ENCODE results near the gene LRIT1.

LRIT1 gene

DNA sequence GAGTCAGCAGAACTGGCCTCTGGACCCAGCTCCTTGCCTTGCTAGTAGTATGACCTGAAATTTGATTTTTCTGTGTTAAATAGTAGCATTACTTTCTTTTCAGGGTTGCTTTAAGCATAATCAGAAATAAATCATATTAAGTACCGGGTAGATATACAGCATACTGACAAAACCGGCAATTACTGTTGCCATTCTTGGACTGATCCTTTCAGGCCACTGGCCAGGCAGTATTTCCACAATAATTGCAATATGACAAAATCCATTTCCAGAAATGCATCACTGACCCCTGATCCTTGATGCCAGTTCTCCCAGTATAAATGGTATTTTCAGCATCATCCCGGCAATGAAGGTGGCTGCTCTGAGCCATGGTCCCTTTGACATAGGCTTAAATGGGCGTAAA lies 6.9 kb downstream of the LRIT1 start:
- no peaks in the 10 kb centered on the region for H3K36me3 ChIP-seq (ENCODE audit: control insufficient read depth in 1 of 2, insufficient read depth in 2 of 2, low read length in 2 of 2)
- H3K27ac ChIP-seq (ENCODE audit: low read depth, low read length): no peak overlapping the region
- H3K9ac ChIP-seq (ENCODE audit: low read depth in 1 of 2, low read length in 2 of 2): no peak overlapping the region
- H3K4me1 ChIP-seq (ENCODE audit: control insufficient read depth in 1 of 2, insufficient read depth in 2 of 2, low read length in 2 of 2): no peaks in the 10 kb centered on the region
- no peaks in the 10 kb centered on the region for H3K27me3 ChIP-seq (ENCODE audit: control insufficient read depth in 1 of 2, insufficient read depth in 2 of 2, low read length in 2 of 2)
- no peaks in the 10 kb centered on the region for H3K9me3 ChIP-seq (ENCODE audit: control insufficient read depth in 1 of 2, low read length in 2 of 2)
- no peak overlapping the region for H3K4me3 ChIP-seq (ENCODE audit: low read depth in 1 of 2, low read length in 2 of 2)

GRCh38 chr10:84233940-84234339 lies 7.4 kb downstream of the LRIT1 start:
- Histone ChIP-seq H3K27me3 (ENCODE audit: control insufficient read depth in 1 of 2, insufficient read depth in 2 of 2, low read length in 2 of 2) (no peaks in the 10 kb centered on the region), H3K9ac (ENCODE audit: low read depth in 1 of 2, low read length in 2 of 2) (no peak overlapping the region), H3K4me1 (ENCODE audit: control insufficient read depth in 1 of 2, insufficient read depth in 2 of 2, low read length in 2 of 2) (no peaks in the 10 kb centered on the region), H3K4me3 (ENCODE audit: low read depth in 1 of 2, low read length in 2 of 2) (no peak overlapping the region), H3K27ac (ENCODE audit: low read depth, low read length) (no peak overlapping the region), H3K36me3 (ENCODE audit: control insufficient read depth in 1 of 2, insufficient read depth in 2 of 2, low read length in 2 of 2) (no peaks in the 10 kb centered on the region), H3K9me3 (ENCODE audit: control insufficient read depth in 1 of 2, low read length in 2 of 2) (no peaks in the 10 kb centered on the region)

GRCh38 chr10:84232376-84232775 lies 9.0 kb downstream of the LRIT1 start:
- no peak overlapping the region for H3K27ac ChIP-seq (ENCODE audit: low read depth, low read length)
- H3K4me1 ChIP-seq (ENCODE audit: control insufficient read depth in 1 of 2, insufficient read depth in 2 of 2, low read length in 2 of 2): no peaks in the 10 kb centered on the region
- H3K27me3 ChIP-seq (ENCODE audit: control insufficient read depth in 1 of 2, insufficient read depth in 2 of 2, low read length in 2 of 2): no peaks in the 10 kb centered on the region
- no peaks in the 10 kb centered on the region for H3K9me3 ChIP-seq (ENCODE audit: control insufficient read depth in 1 of 2, low read length in 2 of 2)
- no peak overlapping the region for H3K4me3 ChIP-seq (ENCODE audit: low read depth in 1 of 2, low read length in 2 of 2)
- no peaks in the 10 kb centered on the region for H3K36me3 ChIP-seq (ENCODE audit: control insufficient read depth in 1 of 2, insufficient read depth in 2 of 2, low read length in 2 of 2)
- no peak overlapping the region for H3K9ac ChIP-seq (ENCODE audit: low read depth in 1 of 2, low read length in 2 of 2)

GRCh38 chr10:84230359-84230758 lies 11.0 kb downstream of the LRIT1 start:
- Histone ChIP-seq H3K27me3 (ENCODE audit: control insufficient read depth in 1 of 2, insufficient read depth in 2 of 2, low read length in 2 of 2) (no peaks in the 10 kb centered on the region), H3K4me1 (ENCODE audit: control insufficient read depth in 1 of 2, insufficient read depth in 2 of 2, low read length in 2 of 2) (no peaks in the 10 kb centered on the region), H3K27ac (ENCODE audit: low read depth, low read length) (no peak overlapping the region), H3K9me3 (ENCODE audit: control insufficient read depth in 1 of 2, low read length in 2 of 2) (no peaks in the 10 kb centered on the region), H3K36me3 (ENCODE audit: control insufficient read depth in 1 of 2, insufficient read depth in 2 of 2, low read length in 2 of 2) (no peaks in the 10 kb centered on the region), H3K4me3 (ENCODE audit: low read depth in 1 of 2, low read length in 2 of 2) (no peak overlapping the region), H3K9ac (ENCODE audit: low read depth in 1 of 2, low read length in 2 of 2) (no peak overlapping the region)

GRCh38 chr10:84227810-84228209 lies 13.5 kb downstream of the LRIT1 start:
- Histone ChIP-seq H3K4me1 (ENCODE audit: control insufficient read depth in 1 of 2, insufficient read depth in 2 of 2, low read length in 2 of 2) (no peaks in the 10 kb centered on the region), H3K4me3 (ENCODE audit: low read depth in 1 of 2, low read length in 2 of 2) (no peak overlapping the region), H3K9ac (ENCODE audit: low read depth in 1 of 2, low read length in 2 of 2) (no peak overlapping the region), H3K27ac (ENCODE audit: low read depth, low read length) (no peak overlapping the region), H3K36me3 (ENCODE audit: control insufficient read depth in 1 of 2, insufficient read depth in 2 of 2, low read length in 2 of 2) (no peaks in the 10 kb centered on the region), H3K27me3 (ENCODE audit: control insufficient read depth in 1 of 2, insufficient read depth in 2 of 2, low read length in 2 of 2) (no peaks in the 10 kb centered on the region), H3K9me3 (ENCODE audit: control insufficient read depth in 1 of 2, low read length in 2 of 2) (no peaks in the 10 kb centered on the region)

DNA sequence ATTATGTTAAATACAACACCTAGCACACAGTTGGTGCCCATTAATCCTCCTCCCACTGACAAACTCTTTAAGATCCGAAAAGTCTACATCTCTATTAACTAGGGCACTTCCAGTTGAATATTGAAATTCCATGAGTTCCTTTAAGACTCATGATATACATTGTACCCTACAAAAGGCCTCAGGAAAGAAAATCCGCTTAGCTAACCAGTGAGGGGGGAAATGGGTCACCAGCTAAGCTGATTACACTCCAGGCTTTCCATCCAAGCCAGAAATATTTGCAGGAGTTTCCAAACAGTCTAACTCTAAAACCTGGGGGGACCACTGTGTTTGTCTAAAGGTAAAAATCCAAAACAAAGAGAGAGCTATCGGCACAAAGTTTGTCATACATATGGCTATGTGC lies 14.7 kb downstream of the LRIT1 start:
- Histone ChIP-seq H3K36me3 (ENCODE audit: control insufficient read depth in 1 of 2, insufficient read depth in 2 of 2, low read length in 2 of 2) (no peaks in the 10 kb centered on the region), H3K9ac (ENCODE audit: low read depth in 1 of 2, low read length in 2 of 2) (no peak overlapping the region), H3K27ac (ENCODE audit: low read depth, low read length) (no peak overlapping the region), H3K27me3 (ENCODE audit: control insufficient read depth in 1 of 2, insufficient read depth in 2 of 2, low read length in 2 of 2) (no peaks in the 10 kb centered on the region), H3K4me1 (ENCODE audit: control insufficient read depth in 1 of 2, insufficient read depth in 2 of 2, low read length in 2 of 2) (no peaks in the 10 kb centered on the region), H3K4me3 (ENCODE audit: low read depth in 1 of 2, low read length in 2 of 2) (no peak overlapping the region), H3K9me3 (ENCODE audit: control insufficient read depth in 1 of 2, low read length in 2 of 2) (no peaks in the 10 kb centered on the region)

GRCh38 chr10:84225427-84226173 lies 15.7 kb downstream of the LRIT1 start, which contains the start of gene LRIT2:
Gene LRIT2, minus strand, starts transcription at chr10:84225544. Its CDS starts 24 bp downstream, at chr10:84225520.
- Histone ChIP-seq H3K9me3 (ENCODE audit: control insufficient read depth in 1 of 2, low read length in 2 of 2) (no peaks in the 10 kb centered on the region), H3K36me3 (ENCODE audit: control insufficient read depth in 1 of 2, insufficient read depth in 2 of 2, low read length in 2 of 2) (no peaks in the 10 kb centered on the region), H3K4me3 (ENCODE audit: low read depth in 1 of 2, low read length in 2 of 2) (no peak within 1 kb of the TSS), H3K4me1 (ENCODE audit: control insufficient read depth in 1 of 2, insufficient read depth in 2 of 2, low read length in 2 of 2) (no peaks in the 10 kb centered on the region), H3K27me3 (ENCODE audit: control insufficient read depth in 1 of 2, insufficient read depth in 2 of 2, low read length in 2 of 2) (no peaks in the 10 kb centered on the region), H3K27ac (ENCODE audit: low read depth, low read length) (no peak within 1 kb of the TSS), H3K9ac (ENCODE audit: low read depth in 1 of 2, low read length in 2 of 2) (no peak within 1 kb of the TSS)

DNA sequence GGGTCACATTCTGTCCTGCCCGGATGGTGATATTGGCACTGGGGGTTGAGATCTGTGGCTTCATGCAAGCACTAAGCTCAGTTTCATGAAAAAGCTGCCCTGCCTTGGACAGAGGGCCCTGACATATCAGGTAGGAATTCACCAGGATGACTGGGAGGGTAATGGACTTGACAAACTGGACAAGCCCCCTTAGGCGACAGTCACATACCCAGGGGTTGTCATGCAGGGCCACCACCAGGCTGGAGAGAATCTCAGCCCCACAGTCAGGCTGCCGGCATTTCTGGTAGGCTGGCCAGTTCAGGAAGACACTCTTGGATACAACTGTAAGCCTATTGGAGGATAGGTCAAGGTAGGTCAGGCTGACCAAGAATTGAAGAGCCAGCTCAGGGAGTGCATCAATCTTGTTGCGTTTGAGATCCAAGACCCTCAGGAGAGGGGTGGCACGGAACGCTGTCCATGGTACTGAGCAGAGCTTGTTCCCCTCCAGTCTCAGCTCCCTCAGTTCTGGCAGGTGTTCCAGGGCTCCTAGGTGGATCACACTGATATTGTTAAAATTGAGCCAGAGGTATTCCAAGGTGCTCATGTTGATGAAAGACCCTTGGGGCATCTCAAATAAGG lies 16.8 kb downstream of the LRIT1 start:
- H3K9me3 ChIP-seq (ENCODE audit: control insufficient read depth in 1 of 2, low read length in 2 of 2): no peaks in the 10 kb centered on the region
- H3K4me1 ChIP-seq (ENCODE audit: control insufficient read depth in 1 of 2, insufficient read depth in 2 of 2, low read length in 2 of 2): no peaks in the 10 kb centered on the region
- H3K36me3 ChIP-seq (ENCODE audit: control insufficient read depth in 1 of 2, insufficient read depth in 2 of 2, low read length in 2 of 2): no peaks in the 10 kb centered on the region
- H3K27me3 ChIP-seq (ENCODE audit: control insufficient read depth in 1 of 2, insufficient read depth in 2 of 2, low read length in 2 of 2): no peaks in the 10 kb centered on the region
- H3K27ac ChIP-seq (ENCODE audit: low read depth, low read length): no peak overlapping the region
- H3K9ac ChIP-seq (ENCODE audit: low read depth in 1 of 2, low read length in 2 of 2): no peak overlapping the region
- no peak overlapping the region for H3K4me3 ChIP-seq (ENCODE audit: low read depth in 1 of 2, low read length in 2 of 2)

GRCh38 chr10:84221916-84222315 lies 19.4 kb downstream of the LRIT1 start:
- Histone ChIP-seq H3K4me1 (ENCODE audit: control insufficient read depth in 1 of 2, insufficient read depth in 2 of 2, low read length in 2 of 2) (no peaks in the 10 kb centered on the region), H3K9me3 (ENCODE audit: control insufficient read depth in 1 of 2, low read length in 2 of 2) (no peaks in the 10 kb centered on the region), H3K27me3 (ENCODE audit: control insufficient read depth in 1 of 2, insufficient read depth in 2 of 2, low read length in 2 of 2) (no peaks in the 10 kb centered on the region), H3K9ac (ENCODE audit: low read depth in 1 of 2, low read length in 2 of 2) (no peak overlapping the region), H3K27ac (ENCODE audit: low read depth, low read length) (no peak overlapping the region), H3K4me3 (ENCODE audit: low read depth in 1 of 2, low read length in 2 of 2) (no peak overlapping the region), H3K36me3 (ENCODE audit: control insufficient read depth in 1 of 2, insufficient read depth in 2 of 2, low read length in 2 of 2) (no peaks in the 10 kb centered on the region)

- Histone ChIP-seq H3K27ac (ENCODE audit: low read depth, low read length) (no peak overlapping the region), H3K4me1 (ENCODE audit: control insufficient read depth in 1 of 2, insufficient read depth in 2 of 2, low read length in 2 of 2) (no peaks in the 10 kb centered on the region), H3K9ac (ENCODE audit: low read depth in 1 of 2, low read length in 2 of 2) (no peak overlapping the region), H3K9me3 (ENCODE audit: control insufficient read depth in 1 of 2, low read length in 2 of 2) (no peaks in the 10 kb centered on the region), H3K27me3 (ENCODE audit: control insufficient read depth in 1 of 2, insufficient read depth in 2 of 2, low read length in 2 of 2) (peaks cover 0 to 6% of the 10 kb centered on the region in 2 donors), H3K4me3 (ENCODE audit: low read depth in 1 of 2, low read length in 2 of 2) (no peak overlapping the region), H3K36me3 (ENCODE audit: control insufficient read depth in 1 of 2, insufficient read depth in 2 of 2, low read length in 2 of 2) (no peaks in the 10 kb centered on the region)
Observed at GRCh38 chr10:84217746-84218145, 23.6 kb downstream of the LRIT1 start.

Measured in duodenal mucosa (tissue), 2 donors.